Aorta (tissue), 5 donors: Measurements from ENCODE around the gene BST2. TPM values are rescaled to one million over a fixed set of nuclear protein-coding genes. Genes with fewer than 3 reads are reported as not detected.

Experiments
- ATAC-seq: fragments of 200-7000 bp; cut with Tn5 transposase; one replicate; pipeline ENCODE4 v1.9.1; 2022; ENCODE audit warnings: moderate library complexity; ENCODE audit not compliant: low FRiP score
- DNase-seq, 2 donors: peaks; one replicate each; pipeline ENCODE4 v3.0.0-alpha.2; 2020
- H3K27ac ChIP-seq, 2 donors: one replicate each; pipeline ENCODE4 v1.5.1; 2013; ENCODE audit warnings: low read length in 2 of 2, mild to moderate bottlenecking in 2 of 2, moderate library complexity in 2 of 2, control low read depth in 1 of 2, inconsistent platforms in 1 of 2, low read depth in 1 of 2
- H3K27me3 ChIP-seq, 2 donors: one replicate each; pipeline ENCODE4 v1.6.1; 2013; ENCODE audit warnings: control low read depth in 1 of 2, low read length in 1 of 2, mild to moderate bottlenecking in 1 of 2, moderate library complexity in 1 of 2; ENCODE audit not compliant: insufficient read depth in 2 of 2, control insufficient read depth in 1 of 2
- H3K36me3 ChIP-seq, 2 donors: one replicate each; pipeline ENCODE4 v1.6.1; 2013; ENCODE audit warnings: control low read depth in 1 of 2, low read length in 1 of 2, mild to moderate bottlenecking in 1 of 2; ENCODE audit not compliant: insufficient read depth in 2 of 2, control insufficient read depth in 1 of 2
- H3K4me1 ChIP-seq, 2 donors: one replicate each; pipeline ENCODE4 v1.6.1; 2013; ENCODE audit warnings: low read length in 2 of 2, control low read depth in 1 of 2, mild to moderate bottlenecking in 1 of 2, moderate library complexity in 1 of 2; ENCODE audit not compliant: insufficient read depth in 2 of 2, control insufficient read depth in 1 of 2
- H3K4me3 ChIP-seq, 2 donors: one replicate each; pipeline ENCODE4 v1.5.1; 2013; ENCODE audit warnings: low read length in 2 of 2, control low read depth in 1 of 2, mild to moderate bottlenecking in 1 of 2
- H3K9me3 ChIP-seq: one replicate; pipeline ENCODE4 v1.6.1; 2013; ENCODE audit warnings: mild to moderate bottlenecking, low read length; ENCODE audit not compliant: control insufficient read depth
- WGBS, 2 donors: extraction: QIAGEN DNeasy Blood & Tissue Kit; methylation state at CpG; one replicate each; pipeline ENCODE4 v1.1.7; 2013; 5-methylcytosine and 5-hydroxymethylcytosine counted together
- intact Hi-C, 2 donors: fragments of 100-400 bp; cut with DNase I; formaldehyde crosslinking; loops; one replicate each; pipeline versions ENCODE4 v1.14.2 to v1.15.0; 2022
- polyA plus RNA-seq, 2 donors: library from polyadenylated mRNA; stranded (reverse); fragments of 200-250 nt; gene quantifications; one replicate each; pipeline ENCODE4 v1.2.3, GENCODE V29; 2013
- total RNA-seq, 2 donors: library from RNA; stranded (reverse); fragmentation: NEBNext Ultra II Directional; extraction: Animal tissue kit (Norgen Biotek cat#: 25700); gene quantifications; one replicate each; pipeline ENCODE4 v1.2.1, GENCODE V29; 2021
- donor health status: healthy with polysubstance abuse.
- donor health status: Bipolar disorder and iron deficiency.
- donor health status: DM: no; HTN: no; CAD: no.
- donor health status: DM: no; HTN: no; CAD: no.
- donor health status: DM: yes; HTN: yes; CAD: no.

Gene BST2
- total and polyA plus RNA-seq, 4 donors: 72.0 to 171 (median 115) TPM

- intact Hi-C loops: no loop called here
- no peak for ATAC-seq
Observed at GRCh38 chr19:17441241-17442021, 36.0 kb upstream of the BST2 start.

GRCh38 chr19:17436874-17437267 is 31.4 kb upstream of the BST2 start:
- H3K36me3 ChIP-seq: no peaks in the 10 kb centered on the region
- H3K9me3 ChIP-seq: no peaks in the 10 kb centered on the region
- ATAC-seq (no peak), DNase-seq (no peak)
- H3K4me3 ChIP-seq: no peak overlapping the region
- no peaks in the 10 kb centered on the region for H3K27me3 ChIP-seq
- 78 to 81% methylated on average over 7 of the region's 7 CpGs for WGBS, 2 donors
- no peaks in the 10 kb centered on the region for H3K4me1 ChIP-seq
- no peak overlapping the region for H3K27ac ChIP-seq
- intact Hi-C loops: no loop called here

More at GRCh38 chr19:17441241-17442021, 36.0 kb upstream of the BST2 start:
- Histone ChIP-seq H3K9me3 (no peaks in the 10 kb centered on the region), H3K36me3 (no peaks in the 10 kb centered on the region), H3K4me1 (no peaks in the 10 kb centered on the region), H3K27me3 (no peaks in the 10 kb centered on the region), H3K4me3 (no peak overlapping the region), H3K27ac (no peak overlapping the region)
- DNase-seq: no peak
- 42 to 54% methylated on average over 8 of the region's 8 CpGs for WGBS, 2 donors

GRCh38 chr19:17436094-17436873 is 30.9 kb upstream of the BST2 start:
- Histone ChIP-seq H3K4me1 (no peaks in the 10 kb centered on the region), H3K4me3 (no peak overlapping the region), H3K27ac (no peak overlapping the region), H3K27me3 (no peaks in the 10 kb centered on the region), H3K9me3 (no peaks in the 10 kb centered on the region), H3K36me3 (no peaks in the 10 kb centered on the region)
- intact Hi-C loops: no loop called here
- DNase-seq: no peak
- no peak for ATAC-seq
- 96 to 97% methylated on average over 25 of the region's 25 CpGs for WGBS, 2 donors

- Histone ChIP-seq H3K4me1 (no peaks in the 10 kb centered on the region), H3K27me3 (no peaks in the 10 kb centered on the region), H3K27ac (no peak overlapping the region), H3K4me3 (no peak overlapping the region), H3K9me3 (no peaks in the 10 kb centered on the region), H3K36me3 (no peaks in the 10 kb centered on the region)
- WGBS, 2 donors: 87 to 91% methylated on average over 7 of the region's 7 CpGs
- ATAC-seq (no peak), DNase-seq (no peak)
- intact Hi-C loops: no loop called here
Observed at GRCh38 chr19:17435218-17435617, 29.8 kb upstream of the BST2 start.

GRCh38 chr19:17431417-17431816 is 26.0 kb upstream of the BST2 start:
- Histone ChIP-seq H3K4me1 (no peaks in the 10 kb centered on the region), H3K36me3 (no peaks in the 10 kb centered on the region), H3K27me3 (no peaks in the 10 kb centered on the region), H3K27ac (no peak overlapping the region), H3K9me3 (no peaks in the 10 kb centered on the region), H3K4me3 (no peak overlapping the region)
- ATAC-seq (no peak), DNase-seq (no peak)
- intact Hi-C loops: no loop called here
- WGBS, 2 donors: 91 to 92% methylated on average over 7 of the region's 7 CpGs

GRCh38 chr19:17429641-17430113 is 24.2 kb upstream of the BST2 start:
- H3K36me3 ChIP-seq: no peaks in the 10 kb centered on the region
- H3K27me3 ChIP-seq: no peaks in the 10 kb centered on the region
- no peak overlapping the region for H3K4me3 ChIP-seq
- no peaks in the 10 kb centered on the region for H3K4me1 ChIP-seq
- whole genome bisulfite sequencing, 2 donors: 75 to 76% methylated on average over 17 of the region's 17 CpGs
- no peaks in the 10 kb centered on the region for H3K9me3 ChIP-seq
- ATAC-seq: no peak
- intact Hi-C loops: no loop called here
- DNase-seq: no peak
- no peak overlapping the region for H3K27ac ChIP-seq

GRCh38 chr19:17424743-17425365 is 19.4 kb upstream of the BST2 start:
- Histone ChIP-seq H3K27ac (no peak overlapping the region), H3K4me3 (no peak overlapping the region), H3K27me3 (no peaks in the 10 kb centered on the region), H3K36me3 (no peaks in the 10 kb centered on the region), H3K4me1 (no peaks in the 10 kb centered on the region), H3K9me3 (no peaks in the 10 kb centered on the region)
- WGBS, 2 donors: 19 to 22% methylated on average over 27 of the region's 27 CpGs
- ATAC-seq: peak; percentile 15
- intact Hi-C loops: no loop called here
- peak in 1 of 2 donors; percentile 79 for DNase-seq

GRCh38 chr19:17423429-17424208 is 18.2 kb upstream of the BST2 start:
- intact Hi-C loops: no loop called here
- Histone ChIP-seq H3K36me3 (no peaks in the 10 kb centered on the region), H3K4me3 (no peak overlapping the region), H3K4me1 (no peaks in the 10 kb centered on the region), H3K27ac (no peak overlapping the region), H3K27me3 (no peaks in the 10 kb centered on the region), H3K9me3 (no peaks in the 10 kb centered on the region)
- DNase-seq (no peak), ATAC-seq (no peak)
- 92 to 93% methylated on average over 20 of the region's 20 CpGs for WGBS, 2 donors
